HUES64 (cell line): Measurements from ENCODE around the gene FOXG1.
A peak's percentile ranks its signal among the peaks of the same experiment; 100 is the strongest.

Experiments
- H3K27ac ChIP-seq: 2 replicates; pipeline ENCODE4 v1.7.0; 2013; ENCODE audit warnings: low read depth, low read length, inconsistent platforms
- H3K27me3 ChIP-seq: 2 replicates; pipeline ENCODE4 v1.6.1; 2013; ENCODE audit warnings: mild to moderate bottlenecking, low read length; ENCODE audit not compliant: insufficient read depth
- H3K36me3 ChIP-seq: 2 replicates; pipeline ENCODE4 v1.6.1; 2013; ENCODE audit warnings: mild to moderate bottlenecking, low read length; ENCODE audit not compliant: insufficient read depth
- H3K4me1 ChIP-seq: 2 replicates; pipeline ENCODE4 v1.6.1; 2013; ENCODE audit warnings: mild to moderate bottlenecking, low read length, moderate library complexity; ENCODE audit not compliant: insufficient read depth
- H3K4me3 ChIP-seq: 2 replicates; pipeline ENCODE4 v1.5.1; 2013; ENCODE audit warnings: mild to moderate bottlenecking, low read length, moderate library complexity
- H3K9ac ChIP-seq: 2 replicates; pipeline ENCODE4 v1.6.1; 2013; ENCODE audit warnings: mild to moderate bottlenecking, low read depth, low read length
- H3K9me3 ChIP-seq: 2 replicates; pipeline ENCODE4 v1.6.1; 2013; ENCODE audit warnings: low read depth, low read length; ENCODE audit not compliant: insufficient read depth
- WGBS: fragments of 150-250, 120-280 bp; methylation state at CpG from one replicate; pipeline ENCODE4 v1.1.7; 2013; ENCODE audit warnings: missing lambda C conversion rate; 5-methylcytosine and 5-hydroxymethylcytosine counted together

FOXG1 gene

DNA sequence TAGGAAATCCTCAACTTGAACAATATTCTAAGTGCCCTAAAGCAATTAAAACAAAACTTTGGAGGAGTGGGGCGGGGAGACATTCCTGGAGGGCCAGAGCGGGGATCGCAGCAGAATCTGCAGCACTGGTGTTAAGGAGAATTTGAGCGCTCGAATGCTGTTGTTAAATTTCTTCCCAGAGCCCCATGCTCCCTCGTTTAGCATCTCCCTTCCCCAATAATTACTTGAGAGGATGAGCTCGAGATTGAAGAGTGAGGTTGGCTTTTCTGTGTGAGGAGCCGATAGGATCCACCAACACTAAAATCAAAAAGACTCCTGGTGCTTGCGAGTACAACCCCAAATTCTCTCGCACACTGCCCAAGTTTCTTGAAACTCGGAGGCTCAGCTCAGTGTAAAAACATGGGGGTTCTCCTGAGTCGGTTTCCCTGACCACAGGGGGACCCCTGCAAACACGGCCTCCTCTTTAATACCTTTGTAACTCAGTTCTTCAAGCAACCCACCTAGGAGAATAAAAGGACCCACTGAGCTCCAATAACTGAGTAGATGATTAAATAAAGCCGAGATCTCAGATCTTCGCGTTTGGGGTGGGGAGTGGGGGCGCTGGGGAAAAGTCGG lies 10.2 kb upstream of the FOXG1 start:
- Histone ChIP-seq H3K9ac (no peak overlapping the region), H3K27me3 (peaks cover 80% of the 10 kb centered on the region), H3K4me3 (no peak overlapping the region), H3K9me3 (no peaks in the 10 kb centered on the region), H3K4me1 (peaks cover 25% of the 10 kb centered on the region), H3K27ac (no peak overlapping the region), H3K36me3 (no peaks in the 10 kb centered on the region)
- 7% methylated on average over 14 of the region's 18 CpGs for WGBS

DNA sequence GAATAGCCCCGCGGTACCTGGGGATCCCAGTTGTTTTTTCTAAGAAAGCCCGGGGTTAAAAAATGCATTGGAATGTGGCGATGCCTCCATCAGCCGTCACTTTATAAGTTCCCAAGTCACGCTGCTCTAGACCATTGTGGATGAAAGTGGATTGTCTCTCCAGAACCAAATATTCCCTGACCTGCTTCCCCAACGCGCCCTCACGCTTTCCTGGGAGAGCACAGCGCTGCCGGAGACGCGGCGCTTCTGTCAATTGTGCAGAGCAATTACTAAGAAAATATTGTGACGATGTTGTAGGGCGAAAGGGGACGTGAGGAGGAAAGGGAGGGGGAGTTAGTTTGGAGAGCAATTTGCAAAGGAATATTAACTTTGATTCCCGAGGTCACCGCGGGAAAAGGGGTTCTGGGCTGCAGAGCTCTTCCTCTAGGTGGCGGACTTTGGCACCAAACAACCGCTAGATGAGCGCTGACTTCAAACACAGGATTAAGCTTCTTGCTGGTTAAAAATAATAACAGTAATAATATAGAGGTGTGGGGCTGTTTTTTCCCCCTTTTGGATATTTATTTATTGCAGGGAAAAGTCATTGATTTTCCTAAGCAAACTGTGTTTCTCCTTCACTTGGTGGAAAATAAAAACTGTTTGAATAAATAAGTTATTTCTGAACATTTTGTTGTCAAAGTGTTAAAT lies 9.6 kb upstream of the FOXG1 start:
- Histone ChIP-seq H3K9me3 (no peaks in the 10 kb centered on the region), H3K36me3 (no peaks in the 10 kb centered on the region), H3K4me1 (peaks cover 25% of the 10 kb centered on the region), H3K4me3 (peak overlapping the region; percentile 32; the same call in 1 of the 2 replicates), H3K27ac (no peak overlapping the region), H3K9ac (no peak overlapping the region), H3K27me3 (peaks cover 87% of the 10 kb centered on the region)
- whole genome bisulfite sequencing = 2% methylated on average over 23 of the region's 23 CpGs

DNA sequence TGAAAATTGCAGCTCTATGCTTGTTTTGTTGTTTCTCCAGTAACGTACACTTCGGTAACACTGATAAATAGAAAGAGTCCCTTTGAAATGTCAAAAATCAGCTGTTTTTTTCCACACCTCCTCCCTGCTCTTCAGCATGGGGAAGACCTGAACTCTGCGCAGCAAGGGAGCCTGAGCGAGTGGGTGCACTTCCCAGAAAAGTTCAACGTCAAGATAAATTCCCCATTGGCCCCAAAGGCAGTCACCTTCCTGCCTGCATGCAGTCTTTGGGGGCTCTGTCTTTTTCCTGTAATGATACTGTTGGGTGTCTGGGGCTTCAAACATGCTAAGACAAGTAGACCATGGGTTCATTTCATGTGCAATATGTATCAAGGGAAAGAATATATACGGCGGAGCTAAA lies 8.8 kb upstream of the FOXG1 start:
- WGBS = 19% methylated on average over 7 of the region's 7 CpGs
- no peaks in the 10 kb centered on the region for H3K36me3 ChIP-seq
- H3K27me3 ChIP-seq = peaks cover 92% of the 10 kb centered on the region
- H3K4me3 ChIP-seq = no peak overlapping the region
- H3K4me1 ChIP-seq = peaks cover 25% of the 10 kb centered on the region
- no peak overlapping the region for H3K27ac ChIP-seq
- no peaks in the 10 kb centered on the region for H3K9me3 ChIP-seq
- no peak overlapping the region for H3K9ac ChIP-seq

DNA sequence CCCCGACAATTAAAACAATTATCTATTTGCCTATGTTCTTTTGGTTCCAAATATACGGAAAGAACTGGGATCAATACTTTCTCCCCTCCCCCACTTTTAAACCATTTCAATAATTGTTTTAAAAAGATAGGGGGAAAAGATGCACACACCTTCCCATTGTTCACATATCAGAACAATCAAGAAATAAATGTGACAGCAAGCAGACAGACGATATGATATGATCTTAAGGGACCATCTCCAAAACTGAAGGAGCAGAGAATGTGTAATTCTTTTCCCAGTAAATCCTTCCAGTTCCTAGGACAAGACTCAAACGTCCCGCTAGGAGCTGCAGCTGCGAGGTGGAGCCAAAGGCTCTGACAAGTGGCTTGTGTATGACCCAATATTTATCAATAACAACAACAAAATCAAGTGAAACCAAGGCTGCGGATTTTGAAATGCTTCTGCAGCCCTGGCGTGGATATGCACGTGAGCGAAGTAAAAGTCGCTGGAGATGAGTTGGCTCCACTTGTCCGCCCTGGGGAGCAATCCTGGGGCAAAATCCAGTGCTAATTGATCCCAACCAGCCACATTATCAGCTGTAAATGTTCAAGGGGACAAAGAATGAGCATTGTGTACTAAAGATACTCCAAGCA lies 8.2 kb upstream of the FOXG1 start:
- H3K27ac ChIP-seq = no peak overlapping the region
- H3K4me1 ChIP-seq = peaks cover 25% of the 10 kb centered on the region
- H3K9me3 ChIP-seq = no peaks in the 10 kb centered on the region
- 4% methylated on average over 11 of the region's 12 CpGs for WGBS
- H3K4me3 ChIP-seq = no peak overlapping the region
- peaks cover 98% of the 10 kb centered on the region for H3K27me3 ChIP-seq
- H3K36me3 ChIP-seq = no peaks in the 10 kb centered on the region
- no peak overlapping the region for H3K9ac ChIP-seq

DNA sequence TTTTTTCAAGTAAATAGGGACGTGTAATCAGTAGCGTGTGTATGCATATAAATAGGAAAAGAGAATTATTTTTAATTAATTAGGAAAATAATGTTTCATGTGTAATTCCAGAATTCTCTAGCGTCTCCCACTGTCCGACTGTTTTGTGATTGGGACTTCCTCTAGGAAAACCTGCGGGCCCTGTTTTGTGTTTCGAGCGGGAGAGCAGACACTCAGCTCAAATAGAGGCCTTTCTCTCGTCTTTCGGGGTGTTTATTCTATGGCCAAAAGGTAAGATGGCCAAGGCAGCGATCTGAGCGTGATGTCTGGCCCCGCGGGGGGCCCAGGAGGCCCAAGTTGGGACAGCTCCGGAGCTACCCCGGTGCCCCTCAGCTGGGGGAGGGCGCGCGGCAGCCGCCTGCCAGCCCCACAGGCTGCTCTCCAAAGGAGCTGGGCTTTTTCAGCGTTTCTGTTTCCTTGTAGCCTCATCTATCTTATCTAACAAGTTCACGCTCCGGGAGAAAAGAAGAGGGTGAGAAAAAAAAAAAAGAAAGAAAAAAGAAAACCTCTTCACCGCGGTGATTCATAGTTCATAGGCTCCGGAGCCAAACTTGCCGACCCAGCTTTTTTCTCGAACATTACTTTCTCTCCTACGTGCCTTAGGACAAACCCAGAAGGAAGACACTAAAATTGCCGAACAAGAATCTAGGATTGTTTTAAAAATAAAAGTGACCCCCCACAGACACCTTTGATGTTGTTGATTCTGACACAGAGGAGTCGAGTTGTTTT lies 7.5 kb upstream of the FOXG1 start:
- H3K9me3 ChIP-seq = no peaks in the 10 kb centered on the region
- peaks cover 30% of the 10 kb centered on the region for H3K4me1 ChIP-seq
- 1% methylated on average over 26 of the region's 30 CpGs for WGBS

DNA sequence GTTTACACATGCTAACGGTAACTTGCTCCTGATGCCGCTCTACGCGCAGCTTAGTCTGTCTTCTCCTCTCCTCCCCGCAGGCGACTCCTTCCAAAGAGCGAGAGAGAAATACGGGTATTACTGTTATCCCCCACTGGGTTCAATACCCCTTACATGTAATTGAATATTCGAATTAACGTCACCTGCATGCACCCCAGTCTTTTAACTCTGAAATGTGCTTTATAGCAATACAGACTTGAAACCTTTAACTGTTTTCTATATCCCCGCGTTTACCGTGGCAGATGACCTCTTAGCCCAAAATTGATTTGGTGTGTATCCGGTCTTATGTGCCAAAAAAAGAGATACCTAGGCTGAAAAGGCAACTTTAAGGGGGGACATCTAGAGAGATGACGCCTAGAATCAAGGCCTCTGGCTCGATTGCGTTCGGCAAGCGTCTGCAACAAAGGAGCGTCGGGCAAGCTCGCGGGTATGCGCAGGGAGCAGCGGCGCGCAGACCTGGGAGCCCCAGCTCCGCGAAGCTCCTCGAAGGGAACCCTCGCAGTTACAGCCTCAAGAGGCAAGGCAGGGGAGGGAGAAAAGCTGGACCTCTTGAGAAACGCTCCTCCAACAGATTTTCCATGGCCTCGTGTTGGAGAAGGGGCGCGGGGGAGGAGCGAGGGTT lies 6.8 kb upstream of the FOXG1 start:
- under 1% methylated on average over 36 of the region's 36 CpGs for WGBS
- Histone ChIP-seq H3K4me1 (peaks cover 35% of the 10 kb centered on the region), H3K9ac (no peak overlapping the region), H3K9me3 (no peaks in the 10 kb centered on the region), H3K27ac (no peak overlapping the region), H3K36me3 (no peaks in the 10 kb centered on the region), H3K4me3 (peak overlapping the region; percentile 9; the same call in 1 of the 2 replicates), H3K27me3 (peaks cover 100% of the 10 kb centered on the region)

More for the DNA sequence above, 7.5 kb upstream of the FOXG1 start:
- Histone ChIP-seq H3K4me3 (peak overlapping the region; percentile 9; the same call in 1 of the 2 replicates), H3K9ac (no peak overlapping the region), H3K27ac (no peak overlapping the region), H3K36me3 (no peaks in the 10 kb centered on the region), H3K27me3 (peaks cover 99% of the 10 kb centered on the region)

DNA sequence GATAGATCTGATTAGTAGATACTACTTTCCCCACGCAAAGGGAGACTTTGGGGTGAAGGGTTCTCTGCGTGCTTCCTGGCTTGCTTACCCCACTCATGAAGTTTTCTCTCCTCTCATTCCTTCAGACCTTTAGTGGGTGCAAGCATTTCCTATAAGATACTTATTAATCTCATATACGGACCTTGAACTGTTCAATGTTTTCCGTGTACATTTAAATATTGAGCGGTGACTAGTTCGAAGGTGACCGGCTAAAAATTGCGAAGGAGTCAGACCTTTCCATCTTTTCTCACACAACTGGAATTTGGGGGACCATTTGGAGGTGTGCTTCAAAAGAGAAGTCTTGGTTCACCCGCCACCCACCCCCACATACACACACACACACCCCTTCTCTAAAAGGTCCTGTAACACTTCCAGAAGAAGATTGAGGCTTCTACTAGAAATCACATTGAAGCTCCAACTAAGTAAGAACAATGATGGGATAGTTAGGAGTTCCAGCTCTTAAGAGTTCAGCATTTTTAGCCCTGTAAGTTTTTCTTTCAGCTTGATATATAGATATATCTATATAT lies 6.1 kb upstream of the FOXG1 start:
- peaks cover 35% of the 10 kb centered on the region for H3K4me1 ChIP-seq
- peak overlapping the region; percentile 9; the same call in 1 of the 2 replicates for H3K4me3 ChIP-seq
- peaks cover 100% of the 10 kb centered on the region for H3K27me3 ChIP-seq
- H3K9me3 ChIP-seq = no peaks in the 10 kb centered on the region
- 19% methylated on average over 9 of the region's 9 CpGs for WGBS
- no peak overlapping the region for H3K9ac ChIP-seq
- H3K27ac ChIP-seq = no peak overlapping the region
- H3K36me3 ChIP-seq = no peaks in the 10 kb centered on the region

DNA sequence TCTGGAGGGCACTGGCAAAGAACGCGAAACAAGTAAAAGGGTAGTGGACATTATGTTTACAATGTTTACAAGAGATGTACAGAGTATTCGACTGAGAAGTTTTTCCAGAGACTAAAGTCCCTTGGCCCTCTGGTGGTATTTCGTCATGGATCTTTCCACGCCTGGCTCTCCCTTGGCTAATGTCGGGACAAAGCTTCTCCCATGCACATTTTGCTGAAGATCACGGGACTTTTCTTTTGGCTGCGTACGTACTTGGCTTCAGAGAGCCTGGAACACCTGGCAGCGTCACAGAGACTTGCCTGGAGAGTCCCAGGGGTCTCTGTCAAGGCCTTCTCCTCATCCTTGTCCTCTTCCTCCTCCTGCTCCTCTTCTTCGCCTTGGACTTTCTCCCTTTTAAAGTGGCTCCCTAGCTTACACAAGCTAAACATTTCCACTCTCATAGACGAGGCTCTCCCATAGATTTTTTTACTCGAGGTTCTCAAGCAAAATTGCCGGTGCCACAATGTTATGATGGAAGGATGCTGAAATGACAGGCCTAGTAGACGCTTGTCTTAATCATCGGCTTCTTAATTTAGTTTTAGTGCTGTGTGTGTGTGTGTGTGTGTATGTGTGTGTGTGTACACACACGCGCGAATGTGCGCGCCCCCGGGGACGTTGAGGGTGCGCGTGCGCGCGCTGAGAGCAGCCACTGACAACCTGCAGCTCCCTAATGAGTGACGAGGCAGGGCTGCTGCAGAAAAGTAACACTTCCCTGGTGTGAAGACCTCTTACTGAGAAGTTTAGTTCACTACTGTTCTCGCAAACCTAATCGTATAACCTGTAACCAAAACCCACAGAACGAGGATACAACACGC lies 4.9 kb upstream of the FOXG1 start:
- H3K4me3 ChIP-seq = no peak overlapping the region
- peaks cover 30% of the 10 kb centered on the region for H3K4me1 ChIP-seq
- peaks cover 96% of the 10 kb centered on the region for H3K27me3 ChIP-seq
- no peak overlapping the region for H3K9ac ChIP-seq
- H3K27ac ChIP-seq = no peak overlapping the region
- WGBS = 9% methylated on average over 33 of the region's 33 CpGs
- no peaks in the 10 kb centered on the region for H3K36me3 ChIP-seq
- no peaks in the 10 kb centered on the region for H3K9me3 ChIP-seq

DNA sequence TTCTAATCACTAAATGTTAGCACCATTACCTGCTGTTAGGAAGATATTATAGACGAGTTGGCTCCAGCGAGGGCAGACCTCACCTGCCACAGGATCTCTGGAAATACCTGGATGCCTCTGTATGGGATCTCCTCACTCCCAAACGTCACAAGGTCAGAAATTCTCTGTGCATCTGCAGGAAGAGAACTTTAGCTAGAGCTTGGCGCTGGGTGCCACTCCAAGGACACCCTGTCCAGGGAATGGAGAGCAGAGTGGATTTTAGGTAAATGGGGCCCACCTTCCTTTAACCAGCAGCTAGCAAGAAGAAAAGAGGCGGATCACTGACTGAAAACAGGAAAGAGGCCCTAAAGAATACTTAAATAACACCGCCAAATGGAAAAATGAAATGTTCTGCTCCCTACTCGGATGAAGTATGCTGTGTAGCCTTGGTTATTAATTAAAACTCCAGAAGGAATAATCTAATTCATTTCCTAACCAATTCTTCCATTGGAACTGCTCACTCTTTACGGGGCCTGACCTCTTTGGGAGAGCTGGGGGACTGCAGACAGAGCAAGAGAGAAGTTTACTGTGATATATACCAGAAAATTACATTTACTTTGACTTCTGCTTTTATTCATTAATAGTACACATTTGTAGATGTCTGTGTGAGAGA lies 4.2 kb upstream of the FOXG1 start:
- Histone ChIP-seq H3K36me3 (no peaks in the 10 kb centered on the region), H3K4me1 (peaks cover 30% of the 10 kb centered on the region), H3K9ac (no peak overlapping the region), H3K27ac (no peak overlapping the region), H3K4me3 (no peak overlapping the region), H3K9me3 (no peaks in the 10 kb centered on the region), H3K27me3 (peaks cover 94% of the 10 kb centered on the region)
- WGBS = 14% methylated on average over 8 of the region's 8 CpGs
